Eye (tissue), 1 donor: ENCODE results near the gene KCNJ8.
"Not testable (repeated sequence)": the region's sequence is repeated elsewhere in the genome, so short reads cannot be mapped to it uniquely, and the experiment has no call there.

ENCODE experiments used
- DNase-seq: peaks from one replicate; pipeline ENCODE4 v3.0.0-alpha.2; 2015

KCNJ8 gene

GRCh38 chr12:21774358-21775132 is at the start of gene KCNJ8:
Gene KCNJ8, minus strand, starts transcription at chr12:21774706. Its CDS starts 1,090 bp downstream, at chr12:21773616.
- peak; percentile 80 for DNase-seq

DNA sequence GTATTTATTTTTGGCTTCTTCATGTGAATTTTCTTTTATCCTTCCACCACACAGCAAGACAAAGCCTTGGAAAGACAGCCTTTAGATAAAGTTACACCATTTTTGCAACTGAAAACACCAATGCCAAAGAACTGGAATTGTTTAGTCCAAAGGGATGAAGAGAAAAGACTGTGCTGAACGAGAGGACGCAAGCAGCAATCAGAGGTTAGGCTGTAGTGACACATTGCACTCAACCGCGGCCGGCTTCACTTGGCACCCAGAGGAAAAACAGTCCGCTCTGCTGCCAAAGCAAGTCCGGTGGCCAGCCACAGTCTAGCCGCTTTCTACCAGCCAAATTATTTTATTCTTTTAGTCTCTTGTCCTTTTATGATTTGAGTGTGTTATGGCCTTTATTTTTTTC is 49.1 kb upstream of the KCNJ8 start:
- DNase-seq: no peak

GRCh38 chr12:21819678-21820077 is 45.2 kb upstream of the KCNJ8 start:
- no peak for DNase-seq

DNA sequence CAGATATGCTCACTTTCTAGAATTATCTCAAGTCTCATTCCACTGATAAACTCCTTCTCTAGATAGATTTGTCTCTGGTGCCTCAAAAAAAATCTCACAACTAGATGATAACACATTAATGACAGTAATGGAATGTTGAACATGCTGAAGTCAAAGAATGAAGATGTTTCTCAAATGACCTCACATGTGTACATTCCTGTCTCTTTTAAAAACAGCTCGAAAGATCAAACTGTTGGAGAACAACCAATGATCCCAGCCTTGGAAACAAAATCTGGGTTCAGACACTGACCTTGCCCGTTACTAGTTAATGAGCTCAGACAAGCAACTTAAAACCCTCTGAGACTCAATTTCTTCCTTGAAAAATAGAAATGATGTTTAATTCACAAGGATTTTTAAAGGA is 44.7 kb upstream of the KCNJ8 start:
- DNase-seq: peak; percentile 20

DNA sequence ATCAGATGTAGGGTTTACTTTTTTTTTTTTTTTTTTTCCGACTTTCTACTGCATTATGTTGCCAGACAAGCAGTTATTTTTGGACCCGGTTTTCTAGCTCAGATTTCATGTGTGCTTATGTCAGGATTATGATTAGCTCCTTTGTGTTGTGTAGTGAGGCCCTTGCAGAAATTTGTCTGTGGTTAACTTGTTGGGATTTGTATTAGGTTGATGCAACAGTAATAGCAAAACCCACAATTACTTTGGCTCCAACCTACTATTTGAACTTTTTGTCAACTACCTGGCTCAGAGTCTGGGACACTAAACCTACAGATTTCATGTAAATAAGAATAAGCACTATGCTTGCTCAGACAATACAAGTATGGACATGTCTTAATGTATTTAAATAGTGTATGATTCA is 44.1 kb upstream of the KCNJ8 start:
- peak; percentile 36 for DNase-seq

DNA sequence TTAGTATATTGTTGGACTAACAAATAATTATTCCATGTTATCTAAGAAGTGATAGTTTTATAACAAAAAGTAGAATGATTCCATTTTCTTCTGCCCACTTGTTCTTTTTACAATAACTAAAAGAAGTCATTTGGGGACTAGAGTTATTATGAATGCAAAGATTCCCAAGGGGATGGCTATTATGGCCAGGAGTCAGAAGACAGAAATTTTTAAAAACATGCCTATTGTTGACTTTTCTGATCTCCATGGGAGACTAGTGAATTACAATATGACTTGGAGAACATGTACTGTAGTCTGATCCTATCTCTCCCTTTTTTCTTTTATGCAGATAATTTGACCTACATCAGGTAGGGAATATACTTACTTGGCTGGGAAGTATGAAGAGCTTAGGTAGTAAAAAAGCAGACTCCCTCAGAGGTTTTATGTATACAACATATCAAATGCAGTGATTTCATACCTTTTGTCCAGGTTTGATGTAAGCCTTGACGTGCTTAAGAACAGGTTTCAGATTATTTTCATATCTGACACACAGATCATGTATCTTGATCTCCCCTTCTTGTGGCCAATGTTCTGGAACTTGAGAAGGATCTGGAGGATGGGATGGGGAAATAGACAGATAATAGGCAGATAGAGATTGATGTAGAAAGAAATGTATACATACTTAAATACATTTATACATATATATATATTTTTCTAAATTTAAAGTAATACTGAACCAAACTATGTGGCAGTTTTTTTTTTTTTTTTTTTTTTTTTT is 41.0 kb upstream of the KCNJ8 start:
- no peak for DNase-seq

DNA sequence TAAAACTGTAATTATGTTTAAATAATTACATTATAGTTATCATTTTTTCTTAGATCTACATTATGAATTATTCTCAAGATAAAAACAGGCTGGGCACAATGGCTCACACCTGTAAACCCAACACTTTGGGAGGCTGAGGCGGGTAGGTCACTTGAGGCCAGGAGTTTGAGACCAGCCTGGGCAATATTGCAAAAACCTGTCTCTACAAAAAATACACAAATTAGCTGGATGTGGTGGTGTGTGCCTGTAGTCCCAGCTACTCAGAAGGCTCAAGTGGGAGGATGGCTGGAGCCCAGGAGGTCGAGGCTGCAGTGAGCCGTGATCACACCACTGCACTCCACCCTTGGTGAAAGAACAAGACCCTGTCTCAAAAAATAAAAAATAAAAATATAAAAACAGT is 40.3 kb upstream of the KCNJ8 start:
- DNase-seq: no peak

DNA sequence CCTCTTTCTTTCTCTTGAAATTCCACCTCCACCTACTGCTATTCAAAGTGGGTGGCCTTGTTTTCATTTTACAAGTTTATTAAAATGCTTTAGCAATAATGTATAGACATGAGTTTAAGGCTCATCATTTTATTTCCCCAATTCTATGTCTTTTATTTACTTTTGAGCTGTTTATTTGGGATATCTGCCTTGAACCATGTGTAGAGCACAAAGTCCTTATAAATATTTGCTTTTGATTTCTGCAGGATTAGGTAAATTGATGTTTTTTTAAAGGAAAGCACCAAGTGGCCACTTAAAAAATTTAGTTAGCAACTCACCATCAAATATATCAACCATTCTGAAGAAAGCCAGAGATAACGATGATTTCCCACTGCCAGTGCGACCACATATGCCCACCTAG is 39.8 kb upstream of the KCNJ8 start:
- DNase-seq: no peak

DNA sequence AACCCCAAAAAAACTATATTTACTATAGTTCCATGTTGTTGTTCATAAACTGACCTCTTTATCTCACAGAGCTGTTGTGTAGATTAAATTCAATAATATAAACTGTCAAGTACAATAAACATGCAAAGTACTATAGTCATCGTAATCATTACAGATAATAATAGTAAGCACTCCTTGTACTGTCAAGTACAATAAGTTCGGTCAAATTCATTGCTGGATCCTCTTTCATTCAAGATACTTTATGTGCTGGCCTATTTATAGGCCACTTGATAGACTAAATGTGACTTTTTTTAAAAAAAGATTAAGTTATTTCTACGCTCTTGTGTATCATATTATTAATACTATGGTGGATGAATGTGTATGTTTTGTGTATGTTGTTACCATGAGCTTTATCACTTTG is 39.2 kb upstream of the KCNJ8 start:
- no peak for DNase-seq

DNA sequence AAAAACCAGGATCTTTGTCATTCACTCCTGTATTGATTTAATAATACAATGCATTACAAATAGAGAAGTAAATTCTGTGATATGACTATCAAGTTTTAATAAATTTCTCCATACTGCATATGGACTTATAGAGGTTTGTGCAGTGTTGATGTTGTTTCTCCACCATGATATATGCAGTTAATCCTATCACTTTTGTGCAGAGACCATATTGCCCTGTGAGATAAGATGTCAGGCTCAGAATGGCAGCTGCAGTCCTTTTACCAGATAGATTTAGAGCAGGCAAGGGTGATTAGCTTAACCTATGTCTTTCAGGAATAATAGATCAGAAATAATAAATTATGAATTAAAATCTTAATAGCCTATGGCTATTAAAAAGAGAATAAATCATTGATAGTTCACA is 38.6 kb upstream of the KCNJ8 start:
- DNase-seq: peak; percentile 43

DNA sequence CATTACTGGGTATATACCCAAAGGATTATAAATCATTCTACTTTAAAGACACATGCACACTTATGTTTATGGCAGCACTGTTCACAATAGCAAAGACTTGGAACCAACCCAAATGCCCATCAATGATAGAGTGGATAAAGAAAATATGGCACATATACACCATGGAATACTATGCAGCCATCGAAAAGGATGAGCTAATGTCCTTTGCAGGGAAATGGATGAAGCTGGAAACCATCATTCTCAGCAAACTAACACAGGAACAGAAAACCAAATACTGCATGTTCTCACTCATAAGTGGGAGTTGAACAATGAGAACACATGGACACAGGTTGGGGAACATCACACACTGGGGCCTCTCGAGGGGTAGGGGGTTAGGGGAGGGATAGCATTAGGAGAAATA is 37.8 kb upstream of the KCNJ8 start:
- not testable (repeated sequence) for DNase-seq

- no peak for DNase-seq
These were observed 34.6 kb upstream of the KCNJ8 start for GRCh38 chr12:21809100-21809499.

GRCh38 chr12:21806255-21806654 is 31.7 kb upstream of the KCNJ8 start:
- no peak for DNase-seq

DNA sequence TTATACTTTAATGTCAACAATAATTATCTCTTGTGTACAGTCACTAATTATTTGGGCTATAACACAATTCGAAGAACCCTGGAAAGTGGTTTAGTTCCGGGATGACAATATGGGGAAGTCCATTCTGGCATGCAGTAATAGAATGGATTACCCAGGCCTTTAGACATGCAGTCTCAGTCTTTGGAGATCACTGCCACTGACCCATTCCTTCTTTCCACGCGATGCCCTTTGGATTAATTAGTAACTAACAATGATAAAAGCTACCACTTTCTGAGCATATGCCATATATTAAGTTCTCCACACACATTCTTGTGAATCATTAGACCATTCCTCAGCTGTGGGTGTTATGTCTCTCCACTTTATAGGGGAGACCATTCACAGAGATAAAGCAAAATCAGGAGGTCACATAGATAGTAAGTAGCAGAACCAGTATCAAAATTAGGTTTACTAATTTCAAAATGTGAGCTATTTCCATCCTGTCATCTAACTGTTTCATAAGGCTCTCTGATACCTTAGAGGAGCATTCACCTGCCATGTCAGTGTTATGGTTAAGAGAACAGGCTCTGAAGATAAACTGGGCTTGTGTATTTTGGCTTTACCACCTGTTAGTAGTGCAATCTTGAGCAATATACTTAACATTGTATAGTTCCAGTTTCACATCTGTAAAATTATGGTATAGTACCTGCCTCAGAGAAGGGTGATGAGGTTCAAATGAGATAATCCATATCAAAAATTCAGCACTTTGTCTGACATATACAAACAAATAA is 27.2 kb upstream of the KCNJ8 start:
- no peak for DNase-seq

GRCh38 chr12:21800011-21800410 is 25.5 kb upstream of the KCNJ8 start:
- no peak for DNase-seq

DNA sequence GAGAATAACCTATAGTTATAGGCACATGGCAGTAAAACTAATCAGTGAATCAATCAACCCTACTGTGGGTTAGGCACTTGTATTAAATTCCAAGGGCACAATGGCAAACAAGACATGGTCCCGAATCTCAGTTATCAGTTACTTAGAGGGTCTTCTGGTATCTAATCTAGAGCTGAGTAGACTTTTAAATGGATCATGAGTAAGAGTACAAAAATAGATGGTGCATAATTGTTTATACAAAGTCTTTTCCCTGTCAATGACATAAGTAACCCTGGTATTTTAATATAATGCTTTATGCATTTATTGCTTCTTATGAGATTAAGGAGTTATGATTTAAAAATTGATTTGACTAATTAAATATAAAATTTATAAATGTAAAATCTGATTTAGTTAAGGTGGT is 23.0 kb upstream of the KCNJ8 start:
- no peak for DNase-seq

- DNase-seq: no peak
These were observed 21.3 kb upstream of the KCNJ8 start for GRCh38 chr12:21795648-21796328.

GRCh38 chr12:21794807-21795595 is 20.5 kb upstream of the KCNJ8 start:
- not testable (repeated sequence) for DNase-seq

DNA sequence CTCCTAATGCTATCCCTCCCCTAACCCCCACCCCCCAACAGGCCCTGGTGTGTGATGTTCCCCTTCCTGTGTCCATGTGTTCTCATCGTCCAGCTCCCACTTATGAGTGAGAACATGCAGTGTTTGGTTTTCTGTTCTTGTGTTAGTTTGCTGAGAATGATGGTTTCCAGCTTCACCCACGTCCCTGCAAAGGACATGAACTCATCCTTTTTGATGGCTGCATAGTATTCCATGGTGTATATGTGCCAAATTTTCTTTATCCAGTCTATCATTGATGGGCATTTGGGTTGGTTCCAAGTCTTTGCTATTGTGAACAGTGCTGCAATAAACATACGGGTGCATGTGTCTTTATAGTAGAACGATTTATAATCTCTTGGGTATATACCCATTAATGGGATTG is 15.2 kb upstream of the KCNJ8 start:
- DNase-seq: not testable (repeated sequence)

GRCh38 chr12:21788089-21788983 is 13.8 kb upstream of the KCNJ8 start:
- DNase-seq: no peak

DNA sequence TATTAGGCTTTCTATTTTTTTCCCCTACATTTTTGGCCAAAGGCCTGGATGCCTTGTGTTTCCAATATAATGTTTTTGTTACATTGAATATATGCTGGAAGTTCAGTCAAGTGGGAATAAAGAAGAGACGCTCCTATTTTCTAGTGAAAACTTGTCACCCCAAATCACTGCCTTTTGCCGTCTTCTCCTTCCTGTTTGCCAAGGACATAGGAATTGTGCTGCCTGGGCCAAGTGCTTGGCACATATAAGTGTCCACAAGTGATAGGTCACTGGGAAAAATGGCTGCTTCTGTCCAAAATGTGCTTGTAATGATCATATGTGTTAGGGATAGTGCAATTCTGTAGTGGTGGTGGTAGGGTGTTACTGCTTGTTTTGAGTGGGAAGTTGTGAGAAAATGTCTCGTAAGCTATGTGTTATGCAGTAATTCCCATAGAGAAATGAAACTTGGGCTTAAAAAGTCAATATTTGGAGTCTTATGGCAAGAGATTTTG is 11.6 kb upstream of the KCNJ8 start:
- DNase-seq: peak; percentile 67
